Parathyroid adenoma (tissue), 2 donors: ENCODE data around the gene ASTN1.

Experiments used
- H2AFZ ChIP-seq: fragments of 300-600 bp; sonication (generic); one replicate; pipeline ENCODE4 v1.7.0; 2017; ENCODE audit warnings: antibody characterized with exemption, mild to moderate bottlenecking
- H3K27ac ChIP-seq: fragments of 300-600 bp; sonication (generic); one replicate; pipeline ENCODE4 v1.7.0; 2017
- H3K27me3 ChIP-seq: fragments of 300-600 bp; sonication (generic); one replicate; pipeline ENCODE4 v1.7.0; 2017; ENCODE audit warnings: low read length; ENCODE audit not compliant: control insufficient read depth, insufficient read depth
- H3K36me3 ChIP-seq: fragments of 300-600 bp; sonication (generic); one replicate; pipeline ENCODE4 v1.7.0; 2017; ENCODE audit warnings: low read length; ENCODE audit not compliant: control insufficient read depth, insufficient read depth
- H3K4me1 ChIP-seq: fragments of 300-600 bp; sonication (generic); one replicate; pipeline ENCODE4 v1.7.0; 2017; ENCODE audit warnings: control low read depth
- H3K4me2 ChIP-seq: fragments of 300-600 bp; sonication (generic); one replicate; pipeline ENCODE4 v1.7.0; 2017; ENCODE audit warnings: low read length
- H3K4me3 ChIP-seq: fragments of 300-600 bp; sonication (generic); one replicate; pipeline ENCODE4 v1.7.0; 2017; ENCODE audit warnings: low read depth, low read length
- H3K79me2 ChIP-seq: fragments of 300-600 bp; sonication (generic); one replicate; pipeline ENCODE4 v1.7.0; 2017; ENCODE audit warnings: control low read depth
- H3K9ac ChIP-seq: fragments of 300-600 bp; sonication (generic); one replicate; pipeline ENCODE4 v1.7.0; 2017; ENCODE audit warnings: mild to moderate bottlenecking
- H3K9me3 ChIP-seq: fragments of 300-600 bp; sonication (generic); one replicate; pipeline ENCODE4 v1.7.0; 2017; ENCODE audit warnings: low read length; ENCODE audit not compliant: control insufficient read depth
- TF ChIP-seq, protein P1 (sequence below): fragments of 300-600 bp; sonication (generic); IDR thresholded peaks from one replicate; pipeline ENCODE4 v1.7.0; 2017; ENCODE audit warnings: antibody characterized with exemption, mild to moderate bottlenecking
- donor health status: primary hyperparathyroidism.

ASTN1 gene

GRCh38 chr1:177122461-177123251, 41.9 kb downstream of the ASTN1 start:
- H3K36me3 ChIP-seq, result no peaks in the 10 kb centered on the region
- no peaks in the 10 kb centered on the region for H3K9me3 ChIP-seq
- no peak overlapping the region for H3K9ac ChIP-seq
- no peak overlapping the region for H3K4me3 ChIP-seq
- TF ChIP-seq, protein P1, sequence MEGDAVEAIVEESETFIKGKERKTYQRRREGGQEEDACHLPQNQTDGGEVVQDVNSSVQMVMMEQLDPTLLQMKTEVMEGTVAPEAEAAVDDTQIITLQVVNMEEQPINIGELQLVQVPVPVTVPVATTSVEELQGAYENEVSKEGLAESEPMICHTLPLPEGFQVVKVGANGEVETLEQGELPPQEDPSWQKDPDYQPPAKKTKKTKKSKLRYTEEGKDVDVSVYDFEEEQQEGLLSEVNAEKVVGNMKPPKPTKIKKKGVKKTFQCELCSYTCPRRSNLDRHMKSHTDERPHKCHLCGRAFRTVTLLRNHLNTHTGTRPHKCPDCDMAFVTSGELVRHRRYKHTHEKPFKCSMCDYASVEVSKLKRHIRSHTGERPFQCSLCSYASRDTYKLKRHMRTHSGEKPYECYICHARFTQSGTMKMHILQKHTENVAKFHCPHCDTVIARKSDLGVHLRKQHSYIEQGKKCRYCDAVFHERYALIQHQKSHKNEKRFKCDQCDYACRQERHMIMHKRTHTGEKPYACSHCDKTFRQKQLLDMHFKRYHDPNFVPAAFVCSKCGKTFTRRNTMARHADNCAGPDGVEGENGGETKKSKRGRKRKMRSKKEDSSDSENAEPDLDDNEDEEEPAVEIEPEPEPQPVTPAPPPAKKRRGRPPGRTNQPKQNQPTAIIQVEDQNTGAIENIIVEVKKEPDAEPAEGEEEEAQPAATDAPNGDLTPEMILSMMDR, result no peak
- no peak overlapping the region for H3K27ac ChIP-seq
- no peaks in the 10 kb centered on the region for H3K79me2 ChIP-seq
- no peak overlapping the region for H3K4me2 ChIP-seq
- no peak overlapping the region for H2AFZ ChIP-seq
- no peaks in the 10 kb centered on the region for H3K27me3 ChIP-seq
- no peaks in the 10 kb centered on the region for H3K4me1 ChIP-seq

DNA sequence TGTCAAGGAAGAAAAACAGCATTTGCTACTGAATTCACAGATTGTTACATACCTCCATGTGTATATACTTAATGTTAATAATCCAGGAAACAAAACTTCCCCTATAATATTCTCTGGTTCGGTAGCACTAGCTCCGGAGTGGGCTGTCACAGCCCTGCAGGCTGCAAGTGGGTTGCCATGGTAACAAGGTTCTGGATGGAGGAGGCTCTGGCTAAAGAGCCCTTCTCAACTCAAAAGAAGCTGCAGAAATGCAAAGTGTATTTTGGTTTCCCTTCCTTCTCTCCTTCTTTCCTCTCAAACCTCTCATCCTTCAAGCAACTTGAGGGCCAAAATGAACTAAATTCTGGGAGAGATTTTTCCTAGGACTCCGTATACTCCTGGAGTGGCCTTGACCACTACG, 45.2 kb downstream of the ASTN1 start:
- Histone ChIP-seq H3K9ac (no peak overlapping the region), H3K4me1 (no peaks in the 10 kb centered on the region), H3K27ac (no peak overlapping the region), H3K4me2 (no peak overlapping the region), H3K36me3 (no peaks in the 10 kb centered on the region), H3K27me3 (no peaks in the 10 kb centered on the region), H2AFZ (no peak overlapping the region), H3K9me3 (no peaks in the 10 kb centered on the region), H3K79me2 (no peaks in the 10 kb centered on the region), H3K4me3 (no peak overlapping the region)
- TF ChIP-seq, protein P1, result no peak

- Histone ChIP-seq H3K36me3 (no peaks in the 10 kb centered on the region), H3K4me1 (no peaks in the 10 kb centered on the region), H3K27ac (no peak overlapping the region), H3K27me3 (no peaks in the 10 kb centered on the region), H3K79me2 (no peaks in the 10 kb centered on the region), H3K4me3 (no peak overlapping the region), H3K9me3 (no peaks in the 10 kb centered on the region), H3K4me2 (no peak overlapping the region), H2AFZ (no peak overlapping the region), H3K9ac (no peak overlapping the region)
- TF ChIP-seq, protein P1, result no peak
Observed at GRCh38 chr1:177118901-177119300, 45.6 kb downstream of the ASTN1 start.

DNA sequence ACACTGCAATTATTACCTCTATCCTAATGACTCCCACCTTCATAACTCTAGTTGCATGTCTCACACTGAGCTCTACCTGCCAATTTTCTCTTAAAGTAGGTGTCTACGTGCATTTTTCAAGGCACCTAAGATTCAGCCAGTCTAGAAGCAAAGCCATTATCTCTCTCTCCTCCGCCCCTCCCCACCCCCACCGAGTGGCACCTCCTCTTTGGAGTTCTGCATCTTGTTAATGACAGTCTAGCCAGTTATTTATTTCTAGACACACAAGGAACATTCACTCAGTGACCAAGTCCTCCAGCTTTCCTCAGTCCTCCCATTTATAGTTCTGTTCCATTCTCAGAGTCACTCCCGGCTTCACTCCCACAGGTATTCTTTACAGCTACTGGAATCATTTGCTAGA, 47.6 kb downstream of the ASTN1 start:
- Histone ChIP-seq H3K36me3 (no peaks in the 10 kb centered on the region), H3K9me3 (no peaks in the 10 kb centered on the region), H3K79me2 (no peaks in the 10 kb centered on the region), H3K4me3 (no peak overlapping the region), H3K4me2 (no peak overlapping the region), H3K27me3 (no peaks in the 10 kb centered on the region), H3K9ac (no peak overlapping the region), H3K27ac (no peak overlapping the region), H3K4me1 (no peaks in the 10 kb centered on the region), H2AFZ (no peak overlapping the region)
- TF ChIP-seq, protein P1, result no peak
